HCT116 (cell line): ENCODE results near the gene LSAMP. TPM values are rescaled to one million over a fixed set of nuclear protein-coding genes. Genes with fewer than 3 reads are reported as not detected.

ENCODE experiments used
- ATAC-seq: fragments of 200-7000 bp; cut with Tn5 transposase; 2 replicates; pipeline ENCODE4 v1.9.1; 2020; ENCODE audit warnings: mild to moderate bottlenecking, moderate library complexity
- BruUV-seq: library from RNA; stranded (reverse); fragments of 400-500 nt; replicated peaks from 2 replicates; lab custom pipeline; 2021; lab: Mats Ljungman, UMichigan
- CTCF ChIA-PET: fragments of 300-600 bp; sonication (Branson Sonifier 250); formaldehyde crosslinking; loops from one replicate; lab custom pipeline; 2021; ENCODE audit warnings: antibody characterized with exemption; lab: Charles Lee
- POLR2A ChIA-PET: fragments of 300-600, 350-600 bp; sonication (Branson Sonifier 250); formaldehyde crosslinking; loops from one replicate; lab custom pipeline; 2021; ENCODE audit warnings: antibody characterized with exemption; lab: Charles Lee
- RAD21 ChIA-PET, 2 experiments: fragments of 300-600 bp; sonication (Branson Sonifier 250); formaldehyde crosslinking; loops; one replicate each; lab custom pipeline; 2023; ENCODE audit warnings: low total read pairs in 2 of 2; ENCODE audit not compliant: uncharacterized antibody in 2 of 2, unreplicated experiment in 2 of 2, low non-redundant PET in 1 of 2; lab: Charles Lee
- DNase-seq: peaks from one replicate; pipeline ENCODE4 v3.0.0-alpha.2; 2010; ENCODE audit warnings: low read depth, low spot score
- H2AFZ ChIP-seq: fragments of 200-600 bp; shearing (Covaris generic), sonication (generic); 2 replicates; pipeline ENCODE4 v1.6.1; 2017; ENCODE audit warnings: low read depth, mixed run types, mixed read lengths, antibody characterized with exemption, low read length; ENCODE audit not compliant: poor library complexity, severe bottlenecking
- H3K27ac ChIP-seq: 2 replicates; pipeline ENCODE4 v1.5.1; 2012; ENCODE audit warnings: low read depth, low read length
- H3K27me3 ChIP-seq: fragments of 200-600 bp; sonication (generic); 2 replicates; pipeline ENCODE4 v1.6.1; 2016; ENCODE audit warnings: mixed run types, low read length, mixed read lengths; ENCODE audit not compliant: insufficient read depth
- H3K36me3 ChIP-seq, 2 experiments: fragments of 200-500 bp in 1 of 2; fragments of 200-600 bp in 1 of 2; sonication (Bioruptor generic) in 1 of 2; sonication (generic) in 1 of 2; 2 replicates each; pipeline versions ENCODE4 v1.5.1 to v1.6.1; 2014 to 2016; ENCODE audit warnings: low read length in 2 of 2, inconsistent platforms in 1 of 2, mixed read lengths in 1 of 2, mixed run types in 1 of 2; ENCODE audit not compliant: insufficient read depth in 2 of 2, control insufficient read depth in 1 of 2
- H3K4me1 ChIP-seq, 2 experiments: fragments of 200-600 bp in 1 of 2; sonication (generic) in 1 of 2; 2 replicates each; pipeline versions ENCODE4 v1.5.1 to v1.6.1; 2012 to 2017; ENCODE audit warnings: low read length in 2 of 2, inconsistent platforms in 1 of 2, mild to moderate bottlenecking in 1 of 2, mixed read lengths in 1 of 2, mixed run types in 1 of 2, moderate library complexity in 1 of 2; ENCODE audit not compliant: insufficient read depth in 2 of 2, control insufficient read depth in 1 of 2
- H3K4me2 ChIP-seq: fragments of 200-600 bp; sonication (generic); 2 replicates; pipeline ENCODE4 v1.6.1; 2017; ENCODE audit warnings: mixed run types, low read length, mixed read lengths
- H3K4me3 ChIP-seq, 2 experiments: fragments of 200-600 bp in 1 of 2; sonication (generic) in 1 of 2; replicated peaks in 1 of 2; 2 replicates each; pipeline ENCODE4 v1.5.1; 2011 to 2016; ENCODE audit warnings: low read length in 2 of 2, control low read depth in 1 of 2, low read depth in 1 of 2, mild to moderate bottlenecking in 1 of 2, mixed read lengths in 1 of 2, mixed run types in 1 of 2
- H3K79me2 ChIP-seq: fragments of 200-600 bp; sonication (generic); 2 replicates; pipeline ENCODE4 v1.6.1; 2017; ENCODE audit warnings: mild to moderate bottlenecking, mixed run types, low read length, moderate library complexity, mixed read lengths; ENCODE audit not compliant: insufficient read depth
- H3K9ac ChIP-seq: fragments of 200-600 bp; sonication (generic); 2 replicates; pipeline ENCODE4 v1.6.1; 2016; ENCODE audit warnings: low read length, mixed read lengths
- H3K9me2 ChIP-seq: fragments of 200-600 bp; sonication (generic), shearing (Covaris generic); 2 replicates; pipeline ENCODE4 v1.6.1; 2017; ENCODE audit warnings: mixed run types, mild to moderate bottlenecking, moderate library complexity; ENCODE audit not compliant: insufficient read depth
- H3K9me3 ChIP-seq, 2 experiments: fragments of 200-500 bp in 1 of 2; fragments of 200-600 bp in 1 of 2; sonication (Bioruptor generic) in 1 of 2; sonication (generic) in 1 of 2; 2 replicates each; pipeline ENCODE4 v1.6.1; 2014 to 2017; ENCODE audit warnings: low read length in 2 of 2, mixed read lengths in 2 of 2, inconsistent platforms in 1 of 2, low read depth in 1 of 2, mild to moderate bottlenecking in 1 of 2, mixed run types in 1 of 2, moderate library complexity in 1 of 2; ENCODE audit not compliant: control insufficient read depth in 1 of 2, insufficient read depth in 1 of 2
- H4K20me1 ChIP-seq: fragments of 200-600 bp; sonication (generic), shearing (Covaris generic); 2 replicates; pipeline ENCODE4 v1.6.1; 2017; ENCODE audit warnings: mixed run types, mild to moderate bottlenecking, moderate library complexity; ENCODE audit not compliant: insufficient read depth
- CEBPB ChIP-seq: IDR thresholded peaks from 2 replicates; pipeline ENCODE4 v1.6.1; 2012; ENCODE audit warnings: low read depth
- CTCF ChIP-seq, 3 experiments: fragments of 200-600 bp in 1 of 3; sonication (generic) in 1 of 3; IDR thresholded peaks in 2 of 3; conservative IDR thresholded peaks in 1 of 3; 2 replicates each; pipeline ENCODE4 v1.5.1; 2012 to 2017; ENCODE audit warnings: low read depth in 2 of 3, low read length in 2 of 3, antibody characterized with exemption in 1 of 3, borderline replicate concordance in 1 of 3, control low read depth in 1 of 3, mild to moderate bottlenecking in 1 of 3, mixed read lengths in 1 of 3, mixed run types in 1 of 3, moderate library complexity in 1 of 3; ENCODE audit not compliant: insufficient read depth in 1 of 3
- EGR1 ChIP-seq: IDR thresholded peaks from 2 replicates; pipeline ENCODE4 v1.6.1; 2012; ENCODE audit warnings: low read depth
- ELF1 ChIP-seq: IDR thresholded peaks from 2 replicates; pipeline ENCODE4 v1.6.1; 2012; ENCODE audit warnings: low read depth, borderline replicate concordance
- EZH2 ChIP-seq: fragments of 200-600 bp; sonication (generic); IDR thresholded peaks from 2 replicates; pipeline ENCODE4 v1.6.1; 2017; ENCODE audit warnings: antibody characterized with exemption, mixed run types
- EZH2phosphoT487 ChIP-seq: fragments of 200-600 bp; IDR thresholded peaks from 2 replicates; pipeline ENCODE4 v1.6.1; 2018; ENCODE audit warnings: antibody characterized with exemption, borderline replicate concordance
- FOSL1 ChIP-seq: IDR thresholded peaks from 2 replicates; pipeline ENCODE4 v1.6.1; 2012; ENCODE audit warnings: low read depth
- JUND ChIP-seq: IDR thresholded peaks from 2 replicates; pipeline ENCODE4 v1.6.1; 2012
- POLR2AphosphoS5 ChIP-seq: IDR thresholded peaks from 2 replicates; pipeline ENCODE4 v1.6.1; 2011; ENCODE audit warnings: mild to moderate bottlenecking, low read depth, low read length, moderate library complexity
- RAD21 ChIP-seq: IDR thresholded peaks from 2 replicates; pipeline ENCODE4 v1.6.1; 2012; ENCODE audit warnings: low read depth, mild to moderate bottlenecking
- REST ChIP-seq: IDR thresholded peaks from 2 replicates; pipeline ENCODE4 v1.6.1; 2012; ENCODE audit warnings: low read depth
- SIN3A ChIP-seq: IDR thresholded peaks from 2 replicates; pipeline ENCODE4 v1.6.1; 2012; ENCODE audit warnings: low read depth
- SRF ChIP-seq: IDR thresholded peaks from 2 replicates; pipeline ENCODE4 v1.6.1; 2012; ENCODE audit warnings: low read depth
- TCF7L2 ChIP-seq: IDR thresholded peaks from 2 replicates; pipeline ENCODE4 v1.7.0; 2011; ENCODE audit warnings: borderline replicate concordance, inconsistent platforms; ENCODE audit not compliant: insufficient read depth, insufficient read length; ENCODE audit errors: extremely low read depth
- ZBTB33 ChIP-seq: IDR thresholded peaks from 2 replicates; pipeline ENCODE4 v1.6.1; 2011; ENCODE audit warnings: mild to moderate bottlenecking, low read length, moderate library complexity; ENCODE audit not compliant: insufficient replicate concordance; ENCODE audit errors: extremely low read depth
- ZFX ChIP-seq: fragments of 450-650 bp; IDR thresholded peaks from 2 replicates; pipeline ENCODE4 v1.6.1; 2017
- ZNF274 ChIP-seq: fragments of 200-500 bp; sonication (Bioruptor generic); IDR thresholded peaks from 2 replicates; pipeline ENCODE4 v1.6.1; 2014; ENCODE audit warnings: mild to moderate bottlenecking, low read depth, low read length, inconsistent platforms
- intact Hi-C: fragments of 100-400 bp; cut with micrococcal nuclease; formaldehyde crosslinking; loops from 2 replicates; pipeline ENCODE4 v1.10.0; 2022
- total RNA-seq: library from RNA; stranded (reverse); gene quantifications from one replicate; pipeline ENCODE4 v1.2.1, GENCODE V29; 2021; ENCODE audit not compliant: unreplicated experiment

The LSAMP gene
- total RNA-seq, 1 experiment from 2014 or later, result 0.25 TPM

GRCh38 chr3:116265976-116266584 is 179.2 kb downstream of the LSAMP start:
- Histone ChIP-seq H3K36me3 (no peaks in the 10 kb centered on the region), H3K9ac (no peak overlapping the region), H3K4me1 (no peaks in the 10 kb centered on the region), H3K27me3 (peaks cover 26% of the 10 kb centered on the region; the same call in 1 of the 2 replicates), H3K79me2 (no peaks in the 10 kb centered on the region), H3K27ac (no peak overlapping the region), H2AFZ (no peak overlapping the region), H3K4me3 (no peak overlapping the region), H3K4me2 (no peak overlapping the region), H3K9me2 (no peaks in the 10 kb centered on the region), H3K9me3 (no peaks in the 10 kb centered on the region), H4K20me1 (no peaks in the 10 kb centered on the region)
- POLR2A ChIA-PET, result no interaction called here
- no peak for ATAC-seq
- no TSS peak for BruUV-seq
- no peak for DNase-seq
- TF ChIP-seq CTCF (IDR thresholded peaks at IDR 0.05 in 2 of 3, conservative IDR thresholded peaks at IDR 0.05 in 1 of 3; ENCODE audit: borderline replicate concordance in 1 of 3, insufficient read depth in 1 of 3, low read depth in 2 of 3, low read length in 2 of 3), result no peak
- TF ChIP-seq EZH2phosphoT487, result no peak
- TF ChIP-seq ELF1, result no peak
- no peak for TF ChIP-seq JUND
- TF ChIP-seq TCF7L2, result no peak
- TF ChIP-seq ZFX, result no peak
- no peak for TF ChIP-seq RAD21
- no peak for TF ChIP-seq SRF
- TF ChIP-seq CEBPB, result no peak
- TF ChIP-seq POLR2AphosphoS5, result no peak
- no peak for TF ChIP-seq SIN3A
- no peak for TF ChIP-seq EZH2
- no peak for TF ChIP-seq EGR1
- no peak for TF ChIP-seq ZBTB33
- no peak for TF ChIP-seq REST
- no peak for TF ChIP-seq FOSL1
- no peak for TF ChIP-seq ZNF274
- RAD21 ChIA-PET, result no interaction called here
- intact Hi-C loops, result no loop called here
- CTCF ChIA-PET, result no interaction called here
